Ishikawa (cell line): ENCODE results near the gene SLC2A6.

Source experiments
- CEBPB ChIP-seq: IDR thresholded peaks from 2 replicates; pipeline ENCODE4 v1.6.1; 2012
- CREB1 ChIP-seq: IDR thresholded peaks from 2 replicates; pipeline ENCODE4 v1.6.1; 2012; ENCODE audit warnings: low read depth
- EGR1 ChIP-seq: IDR thresholded peaks from 2 replicates; pipeline ENCODE4 v1.6.1; 2012
- EP300 ChIP-seq: IDR thresholded peaks from 2 replicates; pipeline ENCODE4 v1.6.1; 2012; ENCODE audit warnings: borderline replicate concordance
- FOXM1 ChIP-seq: IDR thresholded peaks from 2 replicates; pipeline ENCODE4 v1.6.1; 2012; ENCODE audit warnings: low read depth, borderline replicate concordance
- NFIC ChIP-seq: IDR thresholded peaks from 2 replicates; pipeline ENCODE4 v1.6.1; 2012
- RAD21 ChIP-seq: IDR thresholded peaks from 2 replicates; pipeline ENCODE4 v1.6.1; 2012; ENCODE audit warnings: low read depth
- REST ChIP-seq: IDR thresholded peaks from 2 replicates; pipeline ENCODE4 v1.6.1; 2012; ENCODE audit warnings: low read depth, mild to moderate bottlenecking
- TAF1 ChIP-seq: IDR thresholded peaks from 2 replicates; pipeline ENCODE4 v1.6.1; 2012; ENCODE audit warnings: low read depth, mild to moderate bottlenecking
- TCF12 ChIP-seq: IDR thresholded peaks from 2 replicates; pipeline ENCODE4 v1.6.1; 2012; ENCODE audit warnings: low read depth
- TEAD4 ChIP-seq: IDR thresholded peaks from 2 replicates; pipeline ENCODE4 v1.6.1; 2012
- USF1 ChIP-seq: IDR thresholded peaks from 2 replicates; pipeline ENCODE4 v1.6.1; 2012
- YY1 ChIP-seq: IDR thresholded peaks from 2 replicates; pipeline ENCODE4 v1.6.1; 2012; ENCODE audit warnings: low read depth
- ZBTB7A ChIP-seq: IDR thresholded peaks from 2 replicates; pipeline ENCODE4 v1.6.1; 2012; ENCODE audit warnings: low read depth
- TF ChIP-seq, protein P1 (sequence below): IDR thresholded peaks from 2 replicates; pipeline ENCODE4 v1.6.1; 2012

SLC2A6 gene

GRCh38 chr9:133493428-133493827 lies 14.5 kb upstream of the SLC2A6 start:
- TF ChIP-seq, protein P1, sequence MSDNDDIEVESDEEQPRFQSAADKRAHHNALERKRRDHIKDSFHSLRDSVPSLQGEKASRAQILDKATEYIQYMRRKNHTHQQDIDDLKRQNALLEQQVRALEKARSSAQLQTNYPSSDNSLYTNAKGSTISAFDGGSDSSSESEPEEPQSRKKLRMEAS = no peak
- TF ChIP-seq USF1 (no peak), FOXM1 (no peak), TAF1 (no peak), NFIC (no peak), RAD21 (no peak), EP300 (no peak), CREB1 (no peak), CEBPB (no peak), TEAD4 (no peak), TCF12 (no peak), YY1 (no peak), ZBTB7A (no peak), EGR1 (no peak), REST (no peak)

GRCh38 chr9:133492061-133493021 lies 13.4 kb upstream of the SLC2A6 start:
- no peak for TF ChIP-seq YY1
- no peak for TF ChIP-seq TEAD4
- TF ChIP-seq EP300 = no peak
- no peak for TF ChIP-seq EGR1
- TF ChIP-seq RAD21 = no peak
- TF ChIP-seq NFIC = no peak
- TF ChIP-seq FOXM1 = no peak
- no peak for TF ChIP-seq USF1
- no peak for TF ChIP-seq TAF1
- TF ChIP-seq CREB1 = no peak
- no peak for TF ChIP-seq CEBPB
- TF ChIP-seq REST = no peak

DNA sequence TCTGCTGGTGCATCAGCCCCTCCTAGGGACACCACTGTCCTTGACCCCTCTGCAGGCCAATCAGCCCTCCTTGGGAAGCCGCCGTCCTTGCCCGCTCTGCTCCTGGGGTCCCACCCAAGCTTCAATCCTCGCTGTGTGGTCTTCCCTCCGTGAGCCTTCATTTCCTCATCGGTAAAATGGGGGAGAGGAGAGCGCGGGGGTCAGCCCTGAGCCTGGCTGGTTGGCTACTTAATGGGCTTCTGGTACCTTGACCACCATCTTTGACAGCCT lies 12.7 kb upstream of the SLC2A6 start:
- no peak for TF ChIP-seq REST
- TF ChIP-seq TAF1 = no peak
- no peak for TF ChIP-seq USF1
- no peak for TF ChIP-seq NFIC
- no peak for TF ChIP-seq TEAD4
- TF ChIP-seq, protein P1 = no peak
- TF ChIP-seq EP300 = no peak
- TF ChIP-seq RAD21 = no peak
- TF ChIP-seq ZBTB7A = no peak
- TF ChIP-seq YY1 = no peak
- no peak for TF ChIP-seq FOXM1
- TF ChIP-seq CEBPB = no peak
- no peak for TF ChIP-seq CREB1
- TF ChIP-seq EGR1 = no peak
- no peak for TF ChIP-seq TCF12
